Endothelial cell of umbilical vein (primary cell): ENCODE measurements around the gene ZNF43.
"Not testable (repeated sequence)": the region's sequence is repeated elsewhere in the genome, so short reads cannot be mapped to it uniquely, and the experiment has no call there.

ENCODE experiments used
- EZH2 ChIP-seq: IDR thresholded peaks from 2 replicates; pipeline ENCODE4 v1.6.1; 2012; ENCODE audit warnings: borderline replicate concordance, low read depth, mild to moderate bottlenecking, moderate library complexity, low read length, inconsistent platforms; ENCODE audit not compliant: severe bottlenecking
- MYC ChIP-seq: IDR thresholded peaks from one replicate; pipeline ENCODE4 v1.6.1; 2011; ENCODE audit warnings: mild to moderate bottlenecking, low read depth, low read length
- POLR2A ChIP-seq: IDR thresholded peaks from 2 replicates; pipeline ENCODE4 v1.6.1; 2012; ENCODE audit warnings: low read depth, mild to moderate bottlenecking, control low read depth, low read length
- TF ChIP-seq, protein P1 (sequence below), 2 donors: IDR thresholded peaks; 1 replicate in 1 of 2; 2 replicates in 1 of 2; pipeline ENCODE4 v1.5.1; 2011; ENCODE audit warnings: low read length in 2 of 2, mild to moderate bottlenecking in 2 of 2, moderate library complexity in 2 of 2, control low read depth in 1 of 2, inconsistent platforms in 1 of 2, low read depth in 1 of 2; ENCODE audit not compliant: insufficient read depth in 1 of 2; ENCODE audit errors: extremely low read depth in 1 of 2
- TF ChIP-seq, protein P2 (sequence below): IDR thresholded peaks from 2 replicates; pipeline ENCODE4 v1.6.1; 2011; ENCODE audit not compliant: insufficient read depth, insufficient read length

DNA sequence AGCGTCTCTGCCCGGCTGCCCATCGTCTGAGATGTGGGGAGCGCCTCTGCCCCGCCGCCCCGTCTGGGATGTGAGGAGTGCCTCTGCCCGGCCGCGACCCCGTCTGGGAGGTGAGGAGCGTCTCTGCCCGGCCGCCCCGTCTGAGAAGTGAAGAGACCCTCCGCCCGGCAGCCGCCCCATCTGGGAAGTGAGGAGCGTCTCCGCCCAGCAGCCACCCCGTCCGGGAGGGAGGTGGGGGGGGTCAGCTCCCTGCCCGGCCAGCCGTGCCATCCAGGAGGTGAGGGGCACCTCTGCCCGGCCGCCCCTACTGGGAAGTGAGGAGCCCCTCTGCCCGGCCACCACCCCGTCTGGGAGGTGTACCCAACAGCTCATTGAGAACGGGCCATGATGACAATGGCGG, 60.2 kb downstream of the ZNF43 start:
- TF ChIP-seq POLR2A, EZH2, MYC: not testable (repeated sequence)
- TF ChIP-seq, protein P1, sequence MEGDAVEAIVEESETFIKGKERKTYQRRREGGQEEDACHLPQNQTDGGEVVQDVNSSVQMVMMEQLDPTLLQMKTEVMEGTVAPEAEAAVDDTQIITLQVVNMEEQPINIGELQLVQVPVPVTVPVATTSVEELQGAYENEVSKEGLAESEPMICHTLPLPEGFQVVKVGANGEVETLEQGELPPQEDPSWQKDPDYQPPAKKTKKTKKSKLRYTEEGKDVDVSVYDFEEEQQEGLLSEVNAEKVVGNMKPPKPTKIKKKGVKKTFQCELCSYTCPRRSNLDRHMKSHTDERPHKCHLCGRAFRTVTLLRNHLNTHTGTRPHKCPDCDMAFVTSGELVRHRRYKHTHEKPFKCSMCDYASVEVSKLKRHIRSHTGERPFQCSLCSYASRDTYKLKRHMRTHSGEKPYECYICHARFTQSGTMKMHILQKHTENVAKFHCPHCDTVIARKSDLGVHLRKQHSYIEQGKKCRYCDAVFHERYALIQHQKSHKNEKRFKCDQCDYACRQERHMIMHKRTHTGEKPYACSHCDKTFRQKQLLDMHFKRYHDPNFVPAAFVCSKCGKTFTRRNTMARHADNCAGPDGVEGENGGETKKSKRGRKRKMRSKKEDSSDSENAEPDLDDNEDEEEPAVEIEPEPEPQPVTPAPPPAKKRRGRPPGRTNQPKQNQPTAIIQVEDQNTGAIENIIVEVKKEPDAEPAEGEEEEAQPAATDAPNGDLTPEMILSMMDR (IDR thresholded peaks at IDR 0.05; ENCODE audit: extremely low read depth in 1 of 2, insufficient read depth in 1 of 2, low read depth in 1 of 2, low read length in 2 of 2), result not testable (repeated sequence)
- TF ChIP-seq, protein P2, sequence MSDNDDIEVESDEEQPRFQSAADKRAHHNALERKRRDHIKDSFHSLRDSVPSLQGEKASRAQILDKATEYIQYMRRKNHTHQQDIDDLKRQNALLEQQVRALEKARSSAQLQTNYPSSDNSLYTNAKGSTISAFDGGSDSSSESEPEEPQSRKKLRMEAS, result not testable (repeated sequence)
